ENCODE data around the gene KIF15. TPM values are rescaled to one million over a fixed set of nuclear protein-coding genes. Genes with fewer than 3 reads are reported as not detected.

The KIF15 gene
- total RNA-seq, 6 experiments from 2014 or later = 4.4 to 11.9 (median 9.7) TPM

DNA sequence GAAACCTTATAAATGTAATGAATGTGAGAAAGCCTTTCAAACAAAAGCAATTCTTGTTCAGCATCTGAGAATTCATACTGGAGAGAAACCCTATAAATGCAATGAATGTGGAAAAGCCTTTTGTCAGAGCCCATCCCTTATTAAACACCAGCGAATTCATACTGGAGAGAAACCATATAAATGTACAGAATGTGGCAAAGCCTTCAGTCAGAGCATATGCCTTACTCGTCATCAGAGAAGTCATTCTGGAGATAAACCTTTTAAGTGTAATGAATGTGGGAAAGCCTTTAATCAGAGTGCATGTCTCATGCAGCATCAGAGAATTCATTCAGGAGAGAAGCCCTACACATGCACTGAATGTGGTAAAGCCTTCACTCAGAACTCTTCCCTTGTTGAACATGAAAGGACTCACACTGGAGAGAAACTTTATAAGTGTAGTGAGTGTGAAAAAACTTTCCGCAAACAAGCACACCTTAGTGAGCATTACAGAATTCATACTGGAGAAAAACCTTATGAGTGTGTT is 26.9 kb upstream of the KIF15 start:
- Mint-ChIP-seq H3K4me3 (no peak overlapping the region), H3K27ac (no peak overlapping the region), H3K36me3 (ENCODE audit: low read depth) (peaks cover 79% of the 10 kb centered on the region), H3K27me3 (ENCODE audit: insufficient read depth) (no peaks in the 10 kb centered on the region), H3K9me3 (peaks cover 95% of the 10 kb centered on the region), H3K4me1 (ENCODE audit: low read depth) (peaks cover under 1% of the 10 kb centered on the region; the same call in 1 of the 2 replicates)
- DNase-seq = no peak
- TF ChIP-seq, protein P1, sequence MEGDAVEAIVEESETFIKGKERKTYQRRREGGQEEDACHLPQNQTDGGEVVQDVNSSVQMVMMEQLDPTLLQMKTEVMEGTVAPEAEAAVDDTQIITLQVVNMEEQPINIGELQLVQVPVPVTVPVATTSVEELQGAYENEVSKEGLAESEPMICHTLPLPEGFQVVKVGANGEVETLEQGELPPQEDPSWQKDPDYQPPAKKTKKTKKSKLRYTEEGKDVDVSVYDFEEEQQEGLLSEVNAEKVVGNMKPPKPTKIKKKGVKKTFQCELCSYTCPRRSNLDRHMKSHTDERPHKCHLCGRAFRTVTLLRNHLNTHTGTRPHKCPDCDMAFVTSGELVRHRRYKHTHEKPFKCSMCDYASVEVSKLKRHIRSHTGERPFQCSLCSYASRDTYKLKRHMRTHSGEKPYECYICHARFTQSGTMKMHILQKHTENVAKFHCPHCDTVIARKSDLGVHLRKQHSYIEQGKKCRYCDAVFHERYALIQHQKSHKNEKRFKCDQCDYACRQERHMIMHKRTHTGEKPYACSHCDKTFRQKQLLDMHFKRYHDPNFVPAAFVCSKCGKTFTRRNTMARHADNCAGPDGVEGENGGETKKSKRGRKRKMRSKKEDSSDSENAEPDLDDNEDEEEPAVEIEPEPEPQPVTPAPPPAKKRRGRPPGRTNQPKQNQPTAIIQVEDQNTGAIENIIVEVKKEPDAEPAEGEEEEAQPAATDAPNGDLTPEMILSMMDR (IDR thresholded peaks at IDR 0.05) = no peak

DNA sequence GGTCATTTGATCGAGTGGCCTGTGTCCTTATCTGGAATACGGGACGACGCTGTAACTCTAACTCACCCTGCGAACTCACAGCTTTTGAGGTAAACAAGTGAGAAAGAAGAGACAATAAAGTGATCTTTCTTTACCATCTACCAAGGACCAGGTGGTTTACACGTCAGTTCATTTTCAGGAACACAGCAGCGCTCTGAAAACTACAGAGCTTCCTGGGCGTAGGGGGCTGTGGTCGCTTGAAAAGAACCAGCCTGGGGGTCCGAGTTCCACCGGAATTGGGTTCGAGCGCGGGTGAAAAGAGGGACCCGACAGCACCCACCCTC is 532 bp upstream of the KIF15 start:
- H3K4me3 Mint-ChIP-seq = peak overlapping the region; percentile 92
- no peak for DNase-seq

DNA sequence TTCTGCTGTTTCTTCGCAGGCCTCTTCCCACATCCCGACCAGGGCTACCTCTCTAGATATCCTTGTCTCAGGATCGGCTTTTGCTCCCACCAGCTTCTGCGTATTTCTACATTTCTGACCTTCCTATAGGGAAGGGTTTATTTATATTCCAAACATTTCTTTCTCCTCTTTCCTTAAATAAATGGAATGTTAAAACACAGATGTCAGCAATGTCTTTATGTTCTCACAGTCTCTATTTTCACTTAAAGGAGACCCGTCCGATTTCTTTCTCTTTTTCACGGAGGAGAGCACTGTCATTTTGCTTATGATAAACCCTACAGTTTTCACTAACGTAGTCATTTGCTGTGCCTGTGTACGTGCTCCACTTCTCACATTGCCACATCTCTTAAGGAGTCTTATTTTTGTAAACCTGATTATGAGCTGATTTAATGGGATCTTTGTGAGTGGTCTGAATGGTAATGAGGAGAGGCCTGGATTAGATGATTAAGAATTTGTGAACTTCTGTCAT is 630 bp downstream of the KIF15 start:
- Mint-ChIP-seq H3K4me1 (ENCODE audit: low read depth) (peaks cover 11% of the 10 kb centered on the region), H3K9me3 (peaks cover 40% of the 10 kb centered on the region), H3K36me3 (ENCODE audit: low read depth) (peaks cover 53% of the 10 kb centered on the region), H3K4me3 (peak overlapping the region; percentile 92), H3K27me3 (ENCODE audit: insufficient read depth) (peaks cover 3% of the 10 kb centered on the region; the same call in 1 of the 2 replicates), H3K27ac (peak overlapping the region; percentile 77)
- TF ChIP-seq, protein P1 (IDR thresholded peaks at IDR 0.05) = no peak
- DNase-seq = peak; percentile 4

More for the DNA sequence above, 532 bp upstream of the KIF15 start:
- TF ChIP-seq, protein P1 (IDR thresholded peaks at IDR 0.05) = no peak
- Mint-ChIP-seq H3K36me3 (ENCODE audit: low read depth) (peaks cover 56% of the 10 kb centered on the region), H3K27ac (peak overlapping the region; percentile 77), H3K9me3 (peaks cover 42% of the 10 kb centered on the region), H3K4me1 (ENCODE audit: low read depth) (peaks cover 11% of the 10 kb centered on the region), H3K27me3 (ENCODE audit: insufficient read depth) (peaks cover 3% of the 10 kb centered on the region; the same call in 1 of the 2 replicates)

DNA sequence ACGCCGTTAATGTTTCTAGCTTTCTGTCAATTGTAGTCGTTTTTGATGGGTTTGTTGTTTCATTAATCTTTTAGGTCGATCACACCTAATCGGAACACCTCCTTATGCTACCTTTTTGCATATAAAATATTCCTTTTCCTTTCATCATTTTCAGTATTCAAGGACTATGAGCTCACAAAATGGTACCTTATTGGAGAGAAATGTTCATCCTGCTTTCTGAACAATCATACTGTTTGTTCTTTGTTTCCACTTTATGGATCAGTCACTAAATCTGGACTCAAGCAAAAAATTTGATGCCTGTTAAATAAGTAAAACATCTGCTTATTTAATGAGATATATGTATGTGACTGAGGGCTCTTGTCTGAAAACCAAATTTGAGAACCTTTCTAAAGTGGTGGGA is 1.1 kb downstream of the KIF15 start:
- Mint-ChIP-seq H3K27ac (peak overlapping the region; percentile 77), H3K36me3 (ENCODE audit: low read depth) (peaks cover 53% of the 10 kb centered on the region), H3K9me3 (peaks cover 39% of the 10 kb centered on the region), H3K4me1 (ENCODE audit: low read depth) (peaks cover 11% of the 10 kb centered on the region), H3K4me3 (peak overlapping the region; percentile 92), H3K27me3 (ENCODE audit: insufficient read depth) (peaks cover 3% of the 10 kb centered on the region; the same call in 1 of the 2 replicates)
- no peak for DNase-seq
- TF ChIP-seq, protein P1 (IDR thresholded peaks at IDR 0.05) = no peak

DNA sequence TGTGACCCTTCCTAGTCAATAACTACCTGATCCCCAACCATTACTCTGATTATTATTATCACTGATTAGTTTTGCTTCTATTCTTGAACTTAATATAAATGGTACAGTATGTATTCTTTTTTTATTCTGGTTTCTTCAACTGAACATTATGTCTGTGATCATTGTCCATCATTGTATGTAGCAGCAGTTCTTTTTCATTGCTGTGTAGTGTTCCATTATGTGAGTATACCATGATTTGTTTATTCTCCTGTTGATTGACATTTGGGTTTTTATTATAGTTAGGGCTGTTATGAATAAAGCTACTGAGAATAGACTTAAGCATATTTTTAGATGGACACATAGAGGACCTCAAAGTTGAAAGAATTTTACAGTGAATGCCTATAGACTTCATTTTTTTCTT is 2.7 kb downstream of the KIF15 start:
- TF ChIP-seq, protein P1 (IDR thresholded peaks at IDR 0.05) = no peak
- no peak overlapping the region for H3K4me3 Mint-ChIP-seq
- no peak for DNase-seq
- H3K9me3 Mint-ChIP-seq = peaks cover 33% of the 10 kb centered on the region
- H3K27me3 Mint-ChIP-seq (ENCODE audit: insufficient read depth) = peaks cover 3% of the 10 kb centered on the region; the same call in 1 of the 2 replicates
- no peak overlapping the region for H3K27ac Mint-ChIP-seq
- peaks cover 52% of the 10 kb centered on the region for H3K36me3 Mint-ChIP-seq (ENCODE audit: low read depth)
- H3K4me1 Mint-ChIP-seq (ENCODE audit: low read depth) = peaks cover 11% of the 10 kb centered on the region
